Stimulated activated CD8-positive, alpha-beta memory T cell treated with anti-CD3 and anti-CD28 coated beads, Interleukin-7, amount 100 ng/mL, for 4 hours (primary cell): Measurements from ENCODE around the gene TPSB2.

ENCODE experiments used
- DNase-seq, 2 donors: peaks; one replicate each; pipeline ENCODE4 v3.0.0-alpha.2; 2020; ENCODE audit warnings: low read depth in 2 of 2

Gene TPSB2

DNA sequence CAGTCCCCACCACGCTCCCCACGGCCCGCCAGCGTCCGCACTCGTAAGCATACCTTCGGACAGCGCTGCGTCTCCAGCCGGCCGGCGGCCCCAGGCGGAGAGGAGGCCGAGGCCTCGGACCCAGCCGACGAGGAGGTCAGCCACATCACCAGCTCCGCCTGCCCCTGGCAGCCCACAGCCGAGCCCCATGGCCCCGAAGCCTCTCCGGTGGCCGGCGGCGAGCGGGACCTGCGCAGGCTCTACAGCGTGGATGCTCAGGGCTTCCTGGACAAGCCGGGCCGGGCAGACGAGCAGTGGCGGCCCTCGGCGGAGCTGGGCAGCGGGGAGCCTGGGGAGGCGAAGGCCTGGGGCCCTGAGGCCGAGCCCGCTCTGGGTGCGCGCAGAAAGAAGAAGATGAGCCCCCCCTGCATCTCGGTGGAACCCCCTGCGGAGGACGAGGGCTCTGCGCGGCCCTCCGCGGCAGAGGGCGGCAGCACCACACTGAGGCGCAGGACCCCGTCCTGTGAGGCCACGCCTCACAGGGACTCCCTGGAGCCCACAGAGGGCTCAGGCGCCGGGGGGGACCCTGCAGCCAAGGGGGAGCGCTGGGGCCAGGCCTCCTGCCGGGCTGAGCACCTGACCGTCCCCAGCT is 9.8 kb downstream of the TPSB2 start:
- no peak for DNase-seq

DNA sequence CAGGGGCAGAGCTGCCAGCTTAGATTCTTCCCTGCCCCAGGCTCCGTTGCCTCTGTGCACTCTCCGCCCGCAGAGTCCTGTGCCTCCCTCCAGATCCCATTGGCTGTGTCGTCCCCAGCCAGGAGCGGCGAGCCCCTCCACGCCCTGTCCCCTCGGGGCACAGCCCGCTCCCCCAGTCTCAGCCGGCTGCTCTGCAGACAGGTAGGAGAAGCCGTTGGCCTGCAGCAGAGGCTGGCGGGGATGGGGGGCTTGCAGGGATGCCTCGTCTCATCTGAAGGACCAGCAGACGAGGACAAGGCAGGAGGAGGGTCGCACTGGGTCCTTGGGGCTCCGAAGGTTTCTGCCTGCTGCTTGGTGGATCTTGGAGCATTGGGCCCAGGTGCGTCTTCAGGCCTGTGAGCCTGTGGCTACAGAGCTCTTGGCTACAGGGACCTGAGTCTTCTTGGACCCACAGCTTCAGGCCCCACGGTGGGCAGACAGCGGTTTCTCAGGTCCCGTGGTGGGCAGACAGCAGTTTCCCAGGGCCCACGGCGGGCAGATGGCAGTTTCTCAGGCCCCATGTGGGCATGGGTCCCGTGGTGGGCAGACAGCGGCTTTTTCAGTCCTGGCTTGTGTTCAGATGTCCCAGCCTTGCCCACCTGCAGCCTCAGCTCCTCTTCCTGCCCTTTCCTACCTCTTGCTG is 10.9 kb downstream of the TPSB2 start:
- no peak for DNase-seq

DNA sequence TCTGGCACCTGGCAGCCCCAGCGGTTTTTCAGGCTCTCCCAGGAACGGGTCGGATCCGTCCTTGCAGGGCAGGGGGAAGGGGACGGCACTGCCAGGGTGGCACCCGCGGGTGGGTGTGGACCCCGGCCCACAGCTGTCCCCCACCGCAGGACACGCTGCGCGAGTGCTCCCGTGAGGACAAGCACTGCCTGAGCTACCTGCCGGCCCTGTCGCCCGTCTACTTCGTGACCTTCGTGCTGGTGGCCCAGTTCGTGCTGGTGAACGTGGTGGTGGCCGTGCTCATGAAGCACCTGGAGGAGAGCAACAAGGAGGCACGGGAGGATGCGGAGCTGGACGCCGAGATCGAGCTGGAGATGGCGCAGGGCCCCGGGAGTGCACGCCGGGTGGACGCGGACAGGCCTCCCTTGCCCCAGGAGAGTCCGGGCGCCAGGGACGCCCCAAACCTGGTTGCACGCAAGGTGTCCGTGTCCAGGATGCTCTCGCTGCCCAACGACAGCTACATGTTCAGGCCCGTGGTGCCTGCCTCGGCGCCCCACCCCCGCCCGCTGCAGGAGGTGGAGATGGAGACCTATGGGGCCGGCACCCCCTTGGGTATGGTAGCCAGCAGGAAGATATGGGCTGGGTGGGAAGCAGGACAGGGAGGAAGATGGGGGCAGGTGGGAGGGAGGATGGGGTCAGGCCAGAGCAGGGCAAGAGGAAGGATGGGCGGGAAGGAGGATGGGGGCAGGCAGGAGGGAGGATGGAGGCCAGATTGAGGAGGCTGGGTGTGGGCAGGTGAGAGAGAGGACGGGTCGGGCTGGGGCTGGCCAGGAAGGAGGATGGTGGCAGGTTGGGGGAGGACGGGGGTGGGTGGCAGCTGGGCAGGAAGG is 11.7 kb downstream of the TPSB2 start:
- no peak for DNase-seq

DNA sequence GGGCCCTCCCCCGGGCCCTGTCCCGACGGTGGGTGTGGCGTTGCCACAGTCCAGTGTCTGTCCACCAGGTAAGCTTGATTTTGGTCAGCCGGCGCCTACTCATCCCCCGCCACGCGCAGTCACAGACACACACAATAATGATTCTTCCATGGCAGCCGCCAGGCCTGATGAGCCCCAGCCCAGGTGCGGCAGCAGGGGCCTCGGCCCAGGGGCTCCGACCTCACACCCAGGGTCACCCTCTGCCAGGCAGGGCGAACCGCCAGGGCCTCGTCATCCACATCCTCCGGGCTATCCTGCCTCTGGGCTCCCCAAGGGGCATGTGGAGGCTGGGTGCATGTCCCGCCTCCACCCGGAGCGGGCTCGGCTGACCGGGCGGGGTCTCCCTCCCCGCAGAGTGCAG is 12.5 kb downstream of the TPSB2 start:
- DNase-seq: no peak

DNA sequence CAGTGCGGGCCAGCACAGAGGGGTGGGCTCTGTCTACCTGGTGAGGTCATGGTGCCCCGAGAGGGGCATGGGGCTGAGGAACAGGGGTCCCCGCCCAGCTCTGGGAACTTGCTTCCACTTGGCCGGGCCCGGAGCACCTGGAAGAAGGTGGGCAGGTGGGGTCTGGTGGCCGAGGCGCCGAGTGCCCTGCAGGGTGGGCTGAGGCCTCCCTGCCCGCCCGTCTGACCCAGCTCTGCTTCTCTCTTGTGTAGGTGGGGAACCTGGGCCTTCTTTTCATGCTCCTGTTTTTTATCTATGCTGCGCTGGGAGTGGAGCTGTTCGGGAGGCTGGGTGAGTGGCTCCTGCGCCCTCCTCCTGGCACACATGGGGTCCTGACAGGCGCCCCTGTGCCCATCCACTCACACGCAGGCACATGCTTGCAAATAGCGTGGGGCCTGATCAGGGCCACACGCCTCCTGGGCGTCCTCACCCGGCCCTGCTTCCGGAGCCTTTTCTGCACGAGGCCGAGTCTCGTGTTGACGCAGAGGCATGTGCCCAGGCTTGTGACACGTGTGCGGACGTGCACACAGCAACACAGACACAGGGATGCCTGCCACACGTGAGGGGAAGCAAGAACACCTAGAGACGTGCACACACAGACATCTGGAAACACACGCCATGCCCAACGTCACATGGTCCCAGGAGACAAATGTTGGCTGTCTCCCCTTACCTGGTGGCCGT is 13.1 kb downstream of the TPSB2 start:
- DNase-seq: no peak

DNA sequence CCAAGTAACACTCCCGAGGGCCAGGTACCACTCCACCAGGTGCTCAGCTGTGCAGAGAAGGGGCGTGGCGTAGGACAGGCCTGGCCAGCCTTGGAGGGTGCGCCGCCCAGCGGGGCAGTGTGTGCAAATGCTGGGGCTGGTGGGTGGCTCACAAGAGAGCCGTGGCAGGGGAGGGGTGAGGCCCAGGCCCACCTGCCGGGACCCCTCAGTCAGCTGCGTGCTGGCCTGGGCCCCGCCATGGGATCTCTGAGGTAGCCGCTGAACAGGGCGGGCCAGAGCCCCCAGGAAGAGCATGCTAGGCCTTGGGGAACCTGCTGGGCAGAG is 13.7 kb downstream of the TPSB2 start:
- no peak for DNase-seq

DNA sequence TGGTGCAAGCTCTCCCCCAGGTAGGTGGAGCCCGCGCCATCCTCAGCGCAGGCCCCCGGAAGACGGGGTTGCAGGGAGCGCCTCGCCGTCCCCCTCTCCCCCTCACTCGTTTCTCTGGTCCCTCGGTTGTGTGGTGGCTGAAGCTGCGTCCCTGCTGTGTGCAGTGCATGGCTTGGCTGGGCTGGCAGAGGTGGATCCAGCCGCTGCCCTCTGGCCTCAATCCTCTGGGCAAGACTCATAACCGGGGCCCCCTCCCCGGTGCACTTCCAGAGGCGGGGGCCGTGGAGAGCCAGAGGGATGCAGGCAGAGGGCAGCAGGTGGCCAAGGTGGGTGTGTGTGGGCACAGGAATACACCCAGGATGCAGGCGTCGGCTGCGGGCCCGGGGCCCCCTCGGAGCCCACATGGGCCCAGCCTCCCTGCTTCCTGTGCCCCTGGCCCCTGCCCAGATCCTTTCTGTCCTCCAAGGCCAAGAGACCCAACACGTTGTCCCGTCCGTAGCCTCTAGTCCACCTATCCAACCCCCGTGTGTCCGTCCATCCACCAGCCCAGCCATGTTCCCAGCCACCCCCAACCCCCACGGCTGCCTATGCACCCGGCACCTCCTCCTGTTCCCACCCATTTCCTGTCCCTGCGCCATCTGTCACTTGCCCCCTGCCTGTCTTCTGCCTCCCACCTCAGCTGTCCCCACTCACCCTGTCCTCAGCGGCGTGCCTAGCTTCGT is 14.2 kb downstream of the TPSB2 start:
- no peak for DNase-seq

DNA sequence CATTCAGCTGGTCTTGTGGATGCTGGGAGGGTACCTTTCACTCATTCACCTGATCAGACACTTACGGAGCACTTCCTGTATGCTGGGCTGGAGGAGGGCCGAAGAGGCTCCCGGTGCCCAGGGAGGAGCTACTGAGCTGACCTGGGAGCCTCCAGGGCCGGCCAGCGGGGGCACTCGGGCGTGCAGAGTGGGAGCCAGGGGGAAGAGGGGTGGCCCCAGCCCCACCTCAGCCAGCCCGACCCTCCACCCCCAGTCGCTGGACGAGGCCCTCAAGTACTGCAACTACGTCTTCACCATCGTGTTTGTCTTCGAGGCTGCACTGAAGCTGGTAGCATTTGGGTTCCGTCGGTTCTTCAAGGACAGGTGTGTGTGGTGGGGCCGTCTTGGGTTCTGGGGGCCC is 15.3 kb downstream of the TPSB2 start:
- DNase-seq: no peak

DNA sequence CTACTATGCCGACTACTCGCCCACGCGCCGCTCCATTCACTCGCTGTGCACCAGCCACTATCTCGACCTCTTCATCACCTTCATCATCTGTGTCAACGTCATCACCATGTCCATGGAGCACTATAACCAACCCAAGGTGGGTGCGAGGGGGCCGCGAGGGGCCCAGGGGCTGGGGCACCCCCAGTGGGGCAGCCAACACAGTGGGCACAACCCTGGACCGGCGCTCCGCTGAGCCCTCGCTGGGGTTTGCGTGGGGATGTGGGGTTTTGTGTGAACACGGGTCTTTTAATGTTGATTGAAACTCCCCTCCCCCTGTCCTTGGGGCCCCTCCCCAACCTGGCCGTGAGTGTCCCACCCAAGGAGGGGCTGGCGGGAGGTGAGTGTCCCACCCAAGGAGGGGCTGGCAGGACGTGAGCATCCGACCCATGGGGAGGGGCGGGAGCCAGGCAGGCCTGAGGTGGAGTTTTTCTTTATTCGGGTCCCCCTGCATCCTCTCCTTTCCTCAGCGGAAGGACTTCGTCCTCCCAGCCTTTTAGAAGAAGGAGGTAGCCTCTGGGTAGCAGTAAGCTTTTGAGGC is 16.1 kb downstream of the TPSB2 start:
- no peak for DNase-seq

DNA sequence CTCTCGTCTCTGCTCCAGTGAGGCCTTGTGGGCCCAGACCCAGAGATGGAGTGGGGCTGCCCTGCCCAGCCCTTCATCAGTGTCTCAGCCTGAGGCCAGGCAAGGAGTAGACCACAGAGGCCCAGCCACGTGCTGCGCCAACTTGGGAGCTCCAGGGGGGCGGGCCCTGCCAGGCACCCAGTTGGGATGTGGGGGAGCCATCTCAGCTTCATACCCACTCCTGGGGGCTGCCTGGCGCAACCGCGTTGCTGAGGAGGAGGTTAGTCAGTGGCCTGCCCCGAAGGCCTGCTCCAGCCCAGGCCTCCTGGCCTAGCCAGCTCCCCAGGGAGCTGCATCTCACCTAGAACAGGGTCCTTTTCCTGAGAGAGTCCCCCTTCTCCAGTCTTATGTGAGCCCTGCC is 16.8 kb downstream of the TPSB2 start:
- DNase-seq: no peak

DNA sequence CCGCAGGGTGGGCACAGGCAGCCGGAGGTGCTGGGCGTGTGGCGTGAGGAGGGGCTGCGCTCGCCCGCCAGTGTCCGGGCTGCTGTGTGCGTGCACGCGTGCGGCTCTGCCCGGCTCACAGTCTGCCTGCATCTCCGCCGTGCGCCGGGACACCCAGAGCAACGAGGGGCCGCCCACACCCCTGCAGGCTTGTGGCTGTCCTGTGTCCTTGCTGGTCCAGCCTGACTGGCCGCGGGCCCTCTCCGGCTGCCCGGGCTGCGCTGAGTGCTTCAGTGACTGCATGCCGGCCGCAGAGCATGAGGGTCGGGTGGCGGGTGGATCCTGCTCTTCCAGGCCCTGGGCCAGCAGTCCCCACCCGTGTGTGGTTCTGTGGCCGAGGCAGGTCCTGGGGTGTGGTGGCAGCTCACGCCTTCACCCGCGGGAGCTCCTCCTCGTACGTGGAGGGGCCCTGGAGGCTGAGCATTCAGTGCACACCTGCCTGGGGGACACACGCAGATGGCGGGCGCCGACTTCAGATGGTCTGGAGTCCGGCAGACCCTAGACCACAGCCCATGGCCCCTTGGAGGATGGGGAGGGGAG is 17.3 kb downstream of the TPSB2 start:
- DNase-seq: no peak

DNA sequence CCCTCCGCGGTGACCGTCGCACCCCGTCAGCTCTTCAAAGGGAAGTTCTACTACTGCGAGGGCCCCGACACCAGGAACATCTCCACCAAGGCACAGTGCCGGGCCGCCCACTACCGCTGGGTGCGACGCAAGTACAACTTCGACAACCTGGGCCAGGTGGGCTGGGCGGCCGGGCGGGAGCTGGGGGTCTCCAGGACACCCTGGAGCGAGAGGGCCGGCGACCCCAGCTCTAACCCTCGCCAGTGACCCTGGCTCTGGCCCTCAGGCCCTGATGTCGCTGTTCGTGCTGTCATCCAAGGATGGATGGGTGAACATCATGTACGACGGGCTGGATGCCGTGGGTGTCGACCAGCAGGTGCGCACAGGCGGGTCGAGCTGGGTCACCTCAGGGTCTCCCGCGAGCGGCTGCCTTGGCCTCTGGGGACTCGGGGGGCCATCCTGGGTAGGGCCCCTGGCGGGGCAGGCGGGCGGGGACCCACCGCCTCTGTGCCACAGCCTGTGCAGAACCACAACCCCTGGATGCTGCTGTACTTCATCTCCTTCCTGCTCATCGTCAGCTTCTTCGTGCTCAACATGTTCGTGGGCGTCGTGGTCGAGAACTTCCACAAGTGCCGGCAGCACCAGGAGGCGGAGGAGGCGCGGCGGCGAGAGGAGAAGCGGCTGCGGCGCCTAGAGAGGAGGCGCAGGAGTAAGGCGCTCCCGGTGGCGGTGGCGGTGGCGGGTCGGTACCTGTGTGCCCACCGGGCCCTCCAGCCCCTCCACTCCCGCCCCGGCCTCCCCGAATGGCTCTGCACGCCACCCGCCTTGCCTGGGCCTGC is 18.3 kb downstream of the TPSB2 start:
- no peak for DNase-seq

DNA sequence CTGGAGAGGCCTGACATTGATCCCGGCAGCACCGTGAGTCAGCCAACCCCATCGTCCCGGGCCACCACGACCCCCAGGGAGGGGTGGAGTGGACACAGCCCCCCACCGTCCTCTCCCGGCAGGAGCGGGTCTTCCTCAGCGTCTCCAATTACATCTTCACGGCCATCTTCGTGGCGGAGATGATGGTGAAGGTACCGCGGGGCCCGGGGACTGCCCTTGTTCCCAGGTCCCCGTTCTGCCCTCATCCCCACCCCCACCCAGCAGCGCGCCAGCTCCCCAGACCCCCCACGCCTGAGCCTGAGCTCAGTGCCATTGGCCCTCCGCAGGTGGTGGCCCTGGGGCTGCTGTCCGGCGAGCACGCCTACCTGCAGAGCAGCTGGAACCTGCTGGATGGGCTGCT is 19.5 kb downstream of the TPSB2 start:
- no peak for DNase-seq

DNA sequence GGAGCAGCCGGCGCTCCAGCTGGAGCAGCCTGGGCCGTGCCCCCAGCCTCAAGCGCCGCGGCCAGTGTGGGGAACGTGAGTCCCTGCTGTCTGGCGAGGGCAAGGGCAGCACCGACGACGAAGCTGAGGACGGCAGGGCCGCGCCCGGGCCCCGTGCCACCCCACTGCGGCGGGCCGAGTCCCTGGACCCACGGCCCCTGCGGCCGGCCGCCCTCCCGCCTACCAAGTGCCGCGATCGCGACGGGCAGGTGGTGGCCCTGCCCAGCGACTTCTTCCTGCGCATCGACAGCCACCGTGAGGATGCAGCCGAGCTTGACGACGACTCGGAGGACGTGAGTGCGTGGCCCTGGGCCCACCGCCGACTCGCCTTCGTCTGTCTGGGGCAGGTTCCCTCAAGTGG is 20.9 kb downstream of the TPSB2 start:
- no peak for DNase-seq

DNA sequence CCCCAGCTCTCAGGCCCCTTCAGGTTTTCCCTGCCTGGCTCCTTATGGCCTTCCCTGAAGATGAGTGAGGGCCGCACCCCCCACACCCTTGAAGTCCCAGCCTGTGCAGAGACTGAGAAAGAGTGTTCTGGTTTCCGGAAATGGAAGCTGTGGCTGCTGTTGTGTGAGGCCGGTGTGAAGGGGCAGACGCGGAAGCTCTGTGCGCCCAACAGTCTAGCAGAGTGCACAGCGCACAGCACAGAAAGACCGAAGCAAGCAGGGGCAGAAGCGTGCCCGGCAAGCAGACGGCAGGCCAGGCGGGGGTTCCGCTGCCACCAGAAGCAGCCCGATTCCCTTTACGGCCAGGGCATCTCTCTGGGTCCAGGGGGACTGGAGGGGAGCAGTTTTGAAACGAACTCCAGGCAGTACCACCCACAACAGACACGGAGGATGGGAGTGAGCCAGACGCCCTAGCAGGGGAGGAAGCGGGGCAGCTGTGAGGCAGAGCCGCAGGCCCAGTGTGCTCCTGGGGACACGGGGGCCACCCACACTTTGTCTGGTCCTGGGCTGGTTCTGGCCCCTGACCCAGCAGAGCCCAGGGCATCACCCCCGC is 21.6 kb downstream of the TPSB2 start:
- no peak for DNase-seq

DNA sequence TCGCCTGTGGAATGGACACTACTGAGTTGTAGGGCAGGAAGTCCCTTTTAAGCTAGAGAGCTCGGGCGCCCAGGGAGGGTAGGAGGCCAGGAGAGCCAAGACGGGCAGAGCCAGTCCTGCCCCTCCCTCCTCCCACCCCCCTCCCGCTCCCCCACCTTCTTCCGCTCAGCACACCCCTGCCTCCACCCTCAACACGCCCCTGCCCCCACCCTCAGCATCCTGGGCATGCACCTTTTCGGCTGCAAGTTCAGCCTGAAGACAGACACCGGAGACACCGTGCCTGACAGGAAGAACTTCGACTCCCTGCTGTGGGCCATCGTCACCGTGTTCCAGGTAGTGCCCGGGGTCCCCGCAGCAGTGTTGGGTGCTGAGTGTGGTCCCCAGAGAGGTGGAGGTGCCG is 23.2 kb downstream of the TPSB2 start:
- no peak for DNase-seq

DNA sequence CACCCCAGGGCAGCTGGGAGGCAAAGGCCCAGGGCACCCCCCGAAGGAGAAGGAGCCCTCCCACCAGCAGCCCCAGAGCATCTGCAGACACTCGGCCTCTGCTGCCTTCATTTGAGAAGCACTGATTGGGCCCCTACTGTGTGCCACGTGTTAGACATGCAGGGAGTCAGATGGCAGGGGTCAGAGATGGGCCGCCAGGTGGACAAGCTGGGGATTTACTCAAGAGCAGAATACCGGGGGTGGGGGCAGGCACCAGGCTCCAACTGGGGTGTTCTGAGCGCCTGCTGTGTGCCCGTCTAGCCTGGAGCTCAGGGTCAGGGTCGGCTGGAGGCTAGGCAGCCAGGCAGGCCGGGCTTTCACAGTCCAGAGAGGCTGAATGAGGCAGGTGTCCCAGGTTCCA is 23.7 kb downstream of the TPSB2 start:
- no peak for DNase-seq

DNA sequence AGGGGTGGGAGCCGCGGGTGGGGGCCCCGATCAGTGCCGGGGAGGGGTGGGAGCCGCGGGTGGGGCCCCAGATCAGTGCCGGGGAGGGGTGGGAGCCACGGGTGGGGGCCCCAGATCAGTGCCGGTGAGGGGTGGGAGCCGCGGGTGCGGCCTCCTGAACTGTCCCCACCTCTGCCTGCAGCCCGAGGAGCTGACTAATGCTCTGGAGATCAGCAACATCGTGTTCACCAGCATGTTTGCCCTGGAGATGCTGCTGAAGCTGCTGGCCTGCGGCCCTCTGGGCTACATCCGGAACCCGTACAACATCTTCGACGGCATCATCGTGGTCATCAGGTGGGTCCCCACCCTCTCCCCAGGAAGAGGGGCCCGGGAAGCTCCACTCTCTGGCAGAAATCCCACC is 25.1 kb downstream of the TPSB2 start:
- no peak for DNase-seq

DNA sequence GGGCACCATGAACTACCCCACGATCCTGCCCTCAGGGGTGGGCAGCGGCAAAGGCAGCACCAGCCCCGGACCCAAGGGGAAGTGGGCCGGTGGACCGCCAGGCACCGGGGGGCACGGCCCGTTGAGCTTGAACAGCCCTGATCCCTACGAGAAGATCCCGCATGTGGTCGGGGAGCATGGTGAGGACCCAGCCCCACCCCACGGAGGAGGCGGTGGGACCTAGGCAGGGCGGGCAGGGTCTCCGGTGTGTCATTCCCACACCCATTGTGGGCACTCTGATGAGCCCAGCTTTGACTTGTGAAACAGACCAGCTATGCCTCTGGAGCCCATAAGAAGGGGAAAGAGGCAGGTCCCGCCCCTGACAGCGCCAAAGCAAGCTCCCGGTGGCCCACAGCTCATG is 27.7 kb downstream of the TPSB2 start:
- DNase-seq: no peak

DNA sequence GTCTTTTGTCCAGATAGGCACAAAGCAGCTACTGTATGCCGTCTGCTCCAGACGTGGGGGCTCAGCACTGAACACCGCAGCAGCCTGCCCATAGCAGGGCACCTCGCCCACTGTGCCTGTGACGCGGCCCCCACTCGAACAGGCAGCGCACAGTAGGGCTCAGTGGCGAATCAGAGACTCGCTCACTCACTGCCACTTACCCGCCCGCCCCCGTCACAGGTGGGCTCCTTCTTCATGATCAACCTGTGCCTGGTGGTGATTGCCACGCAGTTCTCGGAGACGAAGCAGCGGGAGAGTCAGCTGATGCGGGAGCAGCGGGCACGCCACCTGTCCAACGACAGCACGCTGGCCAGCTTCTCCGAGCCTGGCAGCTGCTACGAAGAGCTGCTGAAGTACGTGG is 28.5 kb downstream of the TPSB2 start:
- no peak for DNase-seq
